ENCODE measurements around the gene SNTA1.
A peak's percentile ranks its signal among the peaks of the same experiment; 100 is the strongest.

SNTA1 gene

GRCh38 chr20:33419140-33419974 is 24.2 kb downstream of the SNTA1 start:
- no peak overlapping the region for H3K4me3 ChIP-seq (ENCODE audit: low read length)
- DNase-seq (ENCODE audit: low read depth) = no peak
- TF ChIP-seq, protein P1, sequence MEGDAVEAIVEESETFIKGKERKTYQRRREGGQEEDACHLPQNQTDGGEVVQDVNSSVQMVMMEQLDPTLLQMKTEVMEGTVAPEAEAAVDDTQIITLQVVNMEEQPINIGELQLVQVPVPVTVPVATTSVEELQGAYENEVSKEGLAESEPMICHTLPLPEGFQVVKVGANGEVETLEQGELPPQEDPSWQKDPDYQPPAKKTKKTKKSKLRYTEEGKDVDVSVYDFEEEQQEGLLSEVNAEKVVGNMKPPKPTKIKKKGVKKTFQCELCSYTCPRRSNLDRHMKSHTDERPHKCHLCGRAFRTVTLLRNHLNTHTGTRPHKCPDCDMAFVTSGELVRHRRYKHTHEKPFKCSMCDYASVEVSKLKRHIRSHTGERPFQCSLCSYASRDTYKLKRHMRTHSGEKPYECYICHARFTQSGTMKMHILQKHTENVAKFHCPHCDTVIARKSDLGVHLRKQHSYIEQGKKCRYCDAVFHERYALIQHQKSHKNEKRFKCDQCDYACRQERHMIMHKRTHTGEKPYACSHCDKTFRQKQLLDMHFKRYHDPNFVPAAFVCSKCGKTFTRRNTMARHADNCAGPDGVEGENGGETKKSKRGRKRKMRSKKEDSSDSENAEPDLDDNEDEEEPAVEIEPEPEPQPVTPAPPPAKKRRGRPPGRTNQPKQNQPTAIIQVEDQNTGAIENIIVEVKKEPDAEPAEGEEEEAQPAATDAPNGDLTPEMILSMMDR (conservative IDR thresholded peaks at IDR 0.05; ENCODE audit: low read depth, low read length) = no peak

- no peak overlapping the region for H3K4me3 ChIP-seq (ENCODE audit: low read length)
- TF ChIP-seq, protein P1 (conservative IDR thresholded peaks at IDR 0.05; ENCODE audit: low read depth, low read length) = no peak
- no peak for DNase-seq (ENCODE audit: low read depth)
Measured at GRCh38 chr20:33418033-33418432, 25.5 kb downstream of the SNTA1 start.

GRCh38 chr20:33415948-33416347 is 27.6 kb downstream of the SNTA1 start:
- DNase-seq (ENCODE audit: low read depth) = no peak
- TF ChIP-seq, protein P1 (conservative IDR thresholded peaks at IDR 0.05; ENCODE audit: low read depth, low read length) = peak; percentile 68

GRCh38 chr20:33412484-33412838 is 31.1 kb downstream of the SNTA1 start:
- TF ChIP-seq, protein P1 (conservative IDR thresholded peaks at IDR 0.05; ENCODE audit: low read depth, low read length) = no peak
- DNase-seq (ENCODE audit: low read depth) = no peak
- H3K4me3 ChIP-seq (ENCODE audit: low read length) = no peak overlapping the region

More at GRCh38 chr20:33415948-33416347, 27.6 kb downstream of the SNTA1 start:
- H3K4me3 ChIP-seq (ENCODE audit: low read length) = no peak overlapping the region

- DNase-seq (ENCODE audit: low read depth) = no peak
- TF ChIP-seq, protein P1 (conservative IDR thresholded peaks at IDR 0.05; ENCODE audit: low read depth, low read length) = no peak
- H3K4me3 ChIP-seq (ENCODE audit: low read length) = no peak overlapping the region
Measured at GRCh38 chr20:33411711-33412483, 31.7 kb downstream of the SNTA1 start.

GRCh38 chr20:33411242-33411641 is 32.3 kb downstream of the SNTA1 start:
- H3K4me3 ChIP-seq (ENCODE audit: low read length) = no peak overlapping the region
- TF ChIP-seq, protein P1 (conservative IDR thresholded peaks at IDR 0.05; ENCODE audit: low read depth, low read length) = no peak
- no peak for DNase-seq (ENCODE audit: low read depth)

Data from retinal pigment epithelial cell (primary cell).